A673 (cell line): ENCODE measurements around the gene IFT27.

ENCODE experiments used
- EZH2 ChIP-seq: fragments of 200-600 bp; sonication (generic); IDR thresholded peaks from 2 replicates; pipeline ENCODE4 v1.6.1; 2017; ENCODE audit warnings: borderline replicate concordance, low read depth, mild to moderate bottlenecking, mixed read lengths, antibody characterized with exemption, low read length; ENCODE audit not compliant: poor library complexity, severe bottlenecking
- TF ChIP-seq, protein P1 (sequence below): fragments of 300-800, 200-600 bp; sonication (generic); conservative IDR thresholded peaks from 2 replicates; pipeline ENCODE4 v1.5.1; 2017; ENCODE audit warnings: low read depth, mild to moderate bottlenecking, antibody characterized with exemption, low read length, moderate library complexity, mixed read lengths

DNA sequence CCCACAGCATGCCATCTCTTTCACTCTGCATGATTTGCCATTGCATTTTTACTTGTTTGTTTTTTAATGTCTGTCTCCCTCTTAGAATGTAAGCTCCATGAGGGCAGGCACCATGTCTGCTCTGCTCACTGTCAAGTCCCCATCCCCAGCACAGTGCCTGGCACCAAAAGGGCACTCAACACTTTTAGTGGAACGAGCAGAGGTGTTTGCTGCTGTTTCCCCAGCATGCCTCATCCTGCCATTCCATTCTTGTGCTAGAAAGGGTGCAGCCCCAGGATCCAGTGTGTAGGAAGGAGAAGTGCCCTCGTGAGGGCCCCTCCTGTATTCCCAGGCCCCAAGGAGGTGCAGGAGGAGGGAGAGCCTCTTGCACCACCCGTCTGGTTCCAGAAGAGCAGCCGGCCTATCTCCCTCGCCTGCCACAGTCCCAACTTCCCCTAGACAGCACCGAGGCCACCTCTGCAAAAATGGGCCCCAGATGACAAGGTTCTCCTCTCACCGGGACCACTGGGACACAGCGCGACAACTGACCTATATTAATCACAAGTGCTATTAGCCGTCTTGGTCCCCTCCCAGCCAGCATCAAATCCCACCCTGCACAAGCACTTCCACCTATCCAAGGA lies 39.1 kb downstream of the IFT27 start:
- TF ChIP-seq, protein P1, sequence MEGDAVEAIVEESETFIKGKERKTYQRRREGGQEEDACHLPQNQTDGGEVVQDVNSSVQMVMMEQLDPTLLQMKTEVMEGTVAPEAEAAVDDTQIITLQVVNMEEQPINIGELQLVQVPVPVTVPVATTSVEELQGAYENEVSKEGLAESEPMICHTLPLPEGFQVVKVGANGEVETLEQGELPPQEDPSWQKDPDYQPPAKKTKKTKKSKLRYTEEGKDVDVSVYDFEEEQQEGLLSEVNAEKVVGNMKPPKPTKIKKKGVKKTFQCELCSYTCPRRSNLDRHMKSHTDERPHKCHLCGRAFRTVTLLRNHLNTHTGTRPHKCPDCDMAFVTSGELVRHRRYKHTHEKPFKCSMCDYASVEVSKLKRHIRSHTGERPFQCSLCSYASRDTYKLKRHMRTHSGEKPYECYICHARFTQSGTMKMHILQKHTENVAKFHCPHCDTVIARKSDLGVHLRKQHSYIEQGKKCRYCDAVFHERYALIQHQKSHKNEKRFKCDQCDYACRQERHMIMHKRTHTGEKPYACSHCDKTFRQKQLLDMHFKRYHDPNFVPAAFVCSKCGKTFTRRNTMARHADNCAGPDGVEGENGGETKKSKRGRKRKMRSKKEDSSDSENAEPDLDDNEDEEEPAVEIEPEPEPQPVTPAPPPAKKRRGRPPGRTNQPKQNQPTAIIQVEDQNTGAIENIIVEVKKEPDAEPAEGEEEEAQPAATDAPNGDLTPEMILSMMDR = no peak
- TF ChIP-seq EZH2 = no peak
